HG03280 (cell line): ENCODE data around the gene PPM1N.

Experiments used
- ATAC-seq: cut with Tn5 transposase; IDR thresholded peaks from one replicate; pipeline ENCODE4 v1.9.1; 2021; ENCODE audit warnings: mild to moderate bottlenecking, moderate library complexity; ENCODE audit not compliant: unreplicated experiment

PPM1N gene

GRCh38 chr19:45528149-45528743 is 30.0 kb downstream of the PPM1N start:
- no peak for ATAC-seq

GRCh38 chr19:45528744-45529419 is 30.6 kb downstream of the PPM1N start:
- ATAC-seq: no peak

GRCh38 chr19:45529420-45529785 is 31.2 kb downstream of the PPM1N start:
- ATAC-seq: no peak

GRCh38 chr19:45531349-45531748 is 33.1 kb downstream of the PPM1N start:
- ATAC-seq: no peak

GRCh38 chr19:45539459-45539858 is 41.2 kb downstream of the PPM1N start:
- no peak for ATAC-seq

- ATAC-seq: no peak
Observed at GRCh38 chr19:45542234-45542668, 44.0 kb downstream of the PPM1N start.

- no peak for ATAC-seq
Observed at GRCh38 chr19:45547211-45547770, 49.0 kb downstream of the PPM1N start.

- ATAC-seq: no peak
Observed at GRCh38 chr19:45547965-45548609, 49.8 kb downstream of the PPM1N start.
